Fibroblast of upper back skin (primary cell): ENCODE measurements around the gene ADAMTS18.
"Not testable (repeated sequence)": the region's sequence is repeated elsewhere in the genome, so short reads cannot be mapped to it uniquely, and the experiment has no call there.

Experiments
- DNase-seq: peaks from one replicate; pipeline ENCODE4 v3.0.0-alpha.2; 2013

The ADAMTS18 gene, protein sequence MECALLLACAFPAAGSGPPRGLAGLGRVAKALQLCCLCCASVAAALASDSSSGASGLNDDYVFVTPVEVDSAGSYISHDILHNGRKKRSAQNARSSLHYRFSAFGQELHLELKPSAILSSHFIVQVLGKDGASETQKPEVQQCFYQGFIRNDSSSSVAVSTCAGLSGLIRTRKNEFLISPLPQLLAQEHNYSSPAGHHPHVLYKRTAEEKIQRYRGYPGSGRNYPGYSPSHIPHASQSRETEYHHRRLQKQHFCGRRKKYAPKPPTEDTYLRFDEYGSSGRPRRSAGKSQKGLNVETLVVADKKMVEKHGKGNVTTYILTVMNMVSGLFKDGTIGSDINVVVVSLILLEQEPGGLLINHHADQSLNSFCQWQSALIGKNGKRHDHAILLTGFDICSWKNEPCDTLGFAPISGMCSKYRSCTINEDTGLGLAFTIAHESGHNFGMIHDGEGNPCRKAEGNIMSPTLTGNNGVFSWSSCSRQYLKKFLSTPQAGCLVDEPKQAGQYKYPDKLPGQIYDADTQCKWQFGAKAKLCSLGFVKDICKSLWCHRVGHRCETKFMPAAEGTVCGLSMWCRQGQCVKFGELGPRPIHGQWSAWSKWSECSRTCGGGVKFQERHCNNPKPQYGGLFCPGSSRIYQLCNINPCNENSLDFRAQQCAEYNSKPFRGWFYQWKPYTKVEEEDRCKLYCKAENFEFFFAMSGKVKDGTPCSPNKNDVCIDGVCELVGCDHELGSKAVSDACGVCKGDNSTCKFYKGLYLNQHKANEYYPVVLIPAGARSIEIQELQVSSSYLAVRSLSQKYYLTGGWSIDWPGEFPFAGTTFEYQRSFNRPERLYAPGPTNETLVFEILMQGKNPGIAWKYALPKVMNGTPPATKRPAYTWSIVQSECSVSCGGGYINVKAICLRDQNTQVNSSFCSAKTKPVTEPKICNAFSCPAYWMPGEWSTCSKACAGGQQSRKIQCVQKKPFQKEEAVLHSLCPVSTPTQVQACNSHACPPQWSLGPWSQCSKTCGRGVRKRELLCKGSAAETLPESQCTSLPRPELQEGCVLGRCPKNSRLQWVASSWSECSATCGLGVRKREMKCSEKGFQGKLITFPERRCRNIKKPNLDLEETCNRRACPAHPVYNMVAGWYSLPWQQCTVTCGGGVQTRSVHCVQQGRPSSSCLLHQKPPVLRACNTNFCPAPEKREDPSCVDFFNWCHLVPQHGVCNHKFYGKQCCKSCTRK (N-terminal part only)

DNA sequence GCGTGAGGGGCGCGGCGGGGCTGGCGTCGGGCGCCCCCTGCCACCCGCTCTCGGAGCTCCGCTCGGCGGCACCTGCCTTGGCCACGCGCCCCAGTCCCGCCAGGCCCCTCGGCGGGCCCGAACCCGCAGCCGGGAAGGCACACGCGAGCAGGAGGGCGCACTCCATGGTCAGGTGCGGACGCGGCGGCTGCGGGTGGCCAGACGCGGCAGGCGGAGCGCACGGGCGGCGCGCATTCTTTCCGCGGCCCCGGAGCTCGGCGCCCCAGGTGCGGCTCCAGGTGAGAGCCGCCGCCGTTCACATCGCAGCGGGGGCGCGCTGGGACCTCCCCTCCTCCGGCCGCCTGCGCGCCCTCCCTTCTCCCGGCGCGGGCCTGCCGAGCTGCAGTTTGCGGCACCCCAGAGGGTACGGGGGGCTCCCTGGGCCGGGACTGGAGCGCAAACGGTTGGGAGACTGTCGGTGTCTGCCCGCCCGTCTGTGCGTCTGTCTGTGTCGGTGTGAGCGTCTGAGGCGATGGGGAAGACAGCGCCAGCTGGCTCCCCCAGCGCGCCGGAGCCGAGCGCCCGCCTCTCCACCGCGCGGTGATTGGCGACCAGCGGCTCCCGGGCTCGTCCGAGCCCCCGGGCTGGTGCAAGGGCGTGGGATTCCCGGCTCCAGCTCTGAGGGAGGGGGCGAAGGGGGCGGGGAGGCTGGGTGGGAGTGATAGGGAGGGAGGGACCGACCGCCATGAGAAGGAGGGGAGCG lies at the start of gene ADAMTS18:
Gene ADAMTS18, minus strand, starts transcription at position 505 of the 742 bp plus-strand sequence. Its CDS starts 339 bp downstream, at position 166.
- DNase-seq, result no peak

DNA sequence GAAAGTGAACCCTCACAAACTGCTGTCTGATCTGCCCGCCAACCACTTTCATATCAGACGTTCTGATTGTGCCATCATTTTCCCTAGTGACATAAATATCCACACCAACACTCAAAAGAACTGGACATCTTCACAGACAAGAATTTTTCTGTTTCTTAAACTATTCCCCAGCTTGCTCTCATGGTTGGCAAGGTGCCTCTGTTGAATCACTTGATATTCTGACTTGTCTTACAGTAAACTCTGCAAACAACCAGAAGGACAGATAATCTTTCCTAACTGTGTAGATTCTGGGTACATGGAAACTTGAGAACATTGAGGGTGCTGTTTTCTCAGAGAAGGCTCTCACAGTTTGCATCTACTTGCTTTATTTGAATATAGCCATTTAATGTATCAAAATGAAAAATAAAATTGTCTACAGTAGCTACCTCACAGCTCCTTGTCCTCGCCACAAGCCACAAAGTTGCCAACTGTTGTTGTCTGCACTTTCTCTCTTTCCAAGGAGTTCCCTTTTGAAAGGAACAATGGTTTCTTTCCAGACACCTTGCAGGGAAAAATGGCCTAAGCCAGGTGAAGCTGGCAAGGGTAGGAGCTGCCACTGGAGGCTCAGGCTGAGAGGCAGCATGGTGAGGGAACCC lies 46.0 kb upstream of the ADAMTS18 start:
- DNase-seq, result no peak

DNA sequence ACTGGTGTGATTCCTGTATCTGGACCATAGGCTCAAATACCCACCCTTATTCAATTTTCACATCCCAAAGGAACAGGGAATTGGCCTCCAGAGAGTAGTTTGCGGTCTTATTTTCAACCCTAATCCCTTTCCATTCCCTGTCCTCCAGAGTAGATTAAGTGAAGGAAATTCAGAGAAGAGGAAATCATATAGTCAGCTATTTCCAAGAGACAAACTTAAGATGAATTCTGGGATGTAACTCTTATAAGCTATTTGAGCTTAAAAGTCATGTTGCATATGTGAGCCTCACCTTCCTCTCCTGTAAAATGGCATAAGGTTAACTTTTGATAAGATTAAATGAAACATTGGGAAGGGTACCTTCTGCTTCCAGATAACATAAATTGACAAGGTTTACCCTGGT lies 37.4 kb upstream of the ADAMTS18 start:
- no peak for DNase-seq

DNA sequence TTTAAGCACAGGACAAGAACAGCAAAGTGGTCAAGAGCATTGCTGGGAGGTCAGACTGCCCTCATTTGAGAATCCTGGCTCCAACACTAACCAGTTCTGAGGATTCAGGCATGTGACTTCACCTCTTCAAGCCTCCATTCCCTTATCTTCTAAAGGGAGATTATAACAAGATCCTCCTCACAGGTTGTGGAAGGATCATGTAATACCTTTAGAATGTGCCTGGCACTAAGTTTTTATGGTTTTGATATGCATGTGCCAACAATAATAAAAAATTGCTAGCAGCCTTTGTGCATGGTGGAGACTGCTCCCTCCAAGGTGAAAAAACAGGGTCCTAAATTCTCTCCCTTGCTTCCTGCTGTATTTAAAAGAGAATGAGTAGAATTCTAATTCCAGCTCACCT lies 36.0 kb upstream of the ADAMTS18 start:
- no peak for DNase-seq

DNA sequence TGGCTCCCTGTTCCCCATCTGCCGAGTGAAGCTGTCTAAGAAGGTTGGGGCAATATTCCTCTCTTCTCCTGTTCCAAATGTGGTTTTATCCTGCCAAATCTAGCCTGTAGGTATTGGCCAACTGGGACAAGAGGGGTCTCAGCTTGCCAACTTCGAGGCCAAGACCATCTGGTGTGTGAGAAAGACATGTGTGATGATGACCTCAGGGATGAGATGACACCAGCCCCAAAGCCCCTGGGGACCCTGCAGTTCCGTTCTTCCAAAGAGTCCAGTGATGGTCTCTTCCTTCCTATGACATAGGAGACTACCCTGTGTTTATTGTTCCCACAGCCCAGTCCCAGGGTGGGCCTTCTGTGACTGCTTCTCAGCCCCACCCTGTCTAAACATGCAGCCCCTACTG lies 34.8 kb upstream of the ADAMTS18 start:
- no peak for DNase-seq

DNA sequence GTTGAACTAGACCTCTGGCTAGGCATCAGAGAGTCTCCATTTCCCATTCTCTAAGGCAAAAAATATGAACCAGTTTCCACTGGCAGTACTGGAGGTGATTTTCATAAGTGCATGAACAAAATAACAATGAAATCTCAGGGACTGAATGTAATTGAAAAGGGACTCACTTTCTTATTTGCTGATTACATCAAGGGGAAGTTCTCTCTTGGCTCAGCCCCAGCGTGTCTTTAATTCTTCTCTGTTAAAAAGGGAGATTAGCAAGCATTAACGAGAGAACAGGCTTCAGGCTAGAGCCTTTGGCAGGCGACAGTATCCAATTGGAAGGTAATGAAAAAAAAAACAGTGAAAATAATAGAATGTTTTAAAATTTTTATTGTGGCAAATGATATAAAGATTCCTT lies 34.0 kb upstream of the ADAMTS18 start:
- DNase-seq, result no peak

DNA sequence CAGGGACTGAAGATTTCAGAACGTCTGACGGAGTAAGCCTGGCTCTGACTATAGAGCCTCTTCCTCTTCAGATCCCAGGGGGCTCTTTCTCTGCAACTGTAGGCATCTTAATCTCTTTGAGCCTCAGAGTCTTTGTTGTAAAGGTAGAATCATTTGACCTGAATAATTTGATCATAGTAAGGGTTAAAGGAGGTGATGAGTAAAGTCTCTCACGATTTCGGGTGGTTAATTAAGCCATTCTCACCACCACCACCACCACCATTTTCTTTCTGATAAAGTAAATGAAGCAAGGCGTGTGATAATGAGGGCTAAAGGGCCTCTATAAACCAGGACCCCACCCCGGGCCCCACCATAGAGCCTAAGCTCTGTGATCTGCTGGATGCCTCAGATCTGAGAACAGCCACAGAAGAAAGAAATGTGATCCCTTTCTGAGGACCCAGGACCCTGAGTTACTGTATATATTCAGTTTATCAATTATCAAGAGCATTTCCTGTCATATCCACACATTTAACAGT lies 33.0 kb upstream of the ADAMTS18 start:
- DNase-seq, result no peak

DNA sequence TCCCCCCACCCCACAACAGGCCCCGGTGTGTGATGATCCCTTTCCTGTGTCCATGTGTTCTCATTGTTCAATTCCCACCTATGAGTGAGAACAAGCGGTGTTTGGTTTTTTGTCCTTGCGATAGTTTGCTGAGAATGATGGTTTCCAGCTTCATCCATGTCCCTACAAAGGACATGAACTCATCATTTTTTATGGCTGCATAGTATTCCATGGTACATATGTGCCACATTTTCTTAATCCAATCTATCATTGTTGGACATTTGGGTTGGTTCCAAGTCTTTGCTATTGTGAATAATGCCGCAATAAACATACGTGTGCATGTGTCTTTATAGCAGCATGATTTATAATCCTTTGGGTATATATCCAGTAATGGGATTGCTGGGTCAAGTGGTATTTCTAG lies 28.8 kb upstream of the ADAMTS18 start:
- DNase-seq, result not testable (repeated sequence)

DNA sequence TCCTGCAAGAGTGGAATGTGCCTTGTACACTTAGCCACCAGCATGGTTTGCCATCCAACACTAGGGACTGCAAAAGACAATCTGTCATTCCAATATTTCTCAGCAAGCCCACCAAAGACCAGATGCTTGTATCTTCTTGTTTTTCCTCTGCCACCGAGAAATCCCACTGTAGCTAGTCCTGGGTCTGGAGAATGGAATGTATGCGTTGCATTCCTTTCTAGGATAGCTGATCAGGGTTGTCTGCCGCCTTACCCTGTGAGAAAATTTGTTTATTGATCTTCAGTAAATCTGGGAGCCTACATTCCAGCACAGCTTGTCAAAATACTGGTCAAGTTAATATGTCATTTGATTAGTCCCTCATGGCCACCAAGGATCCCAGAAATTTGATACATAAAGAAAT lies 28.1 kb upstream of the ADAMTS18 start:
- no peak for DNase-seq

DNA sequence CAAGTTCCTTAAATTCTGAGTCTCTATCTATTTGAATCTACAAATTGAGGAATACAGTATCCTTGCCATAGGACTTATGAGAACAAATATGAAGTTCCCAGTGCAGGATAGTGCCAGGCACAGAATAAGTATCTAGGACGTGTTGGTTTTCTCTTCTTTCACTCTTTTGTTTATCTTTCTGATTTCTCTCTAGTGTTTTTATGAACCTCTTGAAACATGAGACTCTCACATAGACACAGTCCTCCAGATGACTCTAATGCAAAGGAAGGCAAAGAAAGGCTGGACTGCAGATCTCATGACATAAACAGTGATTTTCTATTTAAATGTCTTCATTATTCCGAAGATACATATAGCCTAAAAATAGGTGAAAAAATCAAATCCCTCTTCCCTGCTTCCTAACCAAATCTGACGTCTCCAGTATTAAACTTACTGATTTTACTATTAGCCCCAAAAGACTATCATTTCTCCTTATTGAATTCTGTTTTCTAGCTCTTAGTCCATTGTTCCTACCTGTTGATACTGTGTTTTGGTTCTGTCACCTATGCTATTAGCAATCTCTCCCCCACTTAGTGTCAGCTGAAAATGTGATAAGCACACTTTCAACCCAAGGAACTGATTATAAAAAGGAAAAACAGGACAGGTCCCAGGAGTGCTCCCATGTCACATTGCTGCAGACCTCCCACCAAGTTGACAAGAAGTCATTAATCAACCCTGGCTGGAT lies 24.9 kb upstream of the ADAMTS18 start:
- DNase-seq, result no peak

DNA sequence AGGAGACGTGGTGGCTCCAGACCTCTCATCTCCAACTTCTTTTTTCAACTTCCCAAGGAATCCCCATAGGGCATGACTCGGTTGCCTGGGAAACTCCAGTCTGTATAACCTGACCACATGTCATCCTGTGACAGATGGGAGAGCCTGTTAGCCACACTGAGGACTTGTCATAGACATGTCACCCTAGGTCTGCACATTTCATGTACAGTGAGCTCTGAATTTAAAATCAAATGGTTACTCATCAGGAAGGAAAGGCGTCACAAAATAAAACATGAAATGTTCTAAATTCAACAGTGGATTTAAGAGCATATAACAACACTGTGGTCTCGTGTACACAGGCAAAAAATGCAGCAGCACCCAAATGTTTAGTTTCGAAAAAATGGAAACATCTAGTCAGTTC lies 22.2 kb upstream of the ADAMTS18 start:
- peak; percentile 2 for DNase-seq

DNA sequence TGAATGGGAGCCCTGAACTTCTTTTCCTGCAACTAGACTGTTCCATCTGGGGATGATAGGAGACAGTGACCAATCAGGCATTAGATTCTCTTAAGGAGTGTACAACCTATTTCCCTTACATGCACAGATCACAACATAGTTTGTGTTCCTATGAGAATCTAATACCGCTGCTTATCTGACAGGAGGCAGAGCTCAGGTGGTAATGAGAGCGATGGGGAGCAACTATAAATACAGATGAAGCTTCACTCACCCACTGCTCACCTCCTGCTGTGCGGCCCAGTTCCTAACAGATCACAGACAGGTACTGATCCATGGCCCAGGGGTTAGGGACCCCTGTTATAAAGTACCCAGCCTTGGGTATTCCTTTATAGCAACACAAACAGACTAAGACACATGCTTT lies 17.4 kb upstream of the ADAMTS18 start:
- no peak for DNase-seq

DNA sequence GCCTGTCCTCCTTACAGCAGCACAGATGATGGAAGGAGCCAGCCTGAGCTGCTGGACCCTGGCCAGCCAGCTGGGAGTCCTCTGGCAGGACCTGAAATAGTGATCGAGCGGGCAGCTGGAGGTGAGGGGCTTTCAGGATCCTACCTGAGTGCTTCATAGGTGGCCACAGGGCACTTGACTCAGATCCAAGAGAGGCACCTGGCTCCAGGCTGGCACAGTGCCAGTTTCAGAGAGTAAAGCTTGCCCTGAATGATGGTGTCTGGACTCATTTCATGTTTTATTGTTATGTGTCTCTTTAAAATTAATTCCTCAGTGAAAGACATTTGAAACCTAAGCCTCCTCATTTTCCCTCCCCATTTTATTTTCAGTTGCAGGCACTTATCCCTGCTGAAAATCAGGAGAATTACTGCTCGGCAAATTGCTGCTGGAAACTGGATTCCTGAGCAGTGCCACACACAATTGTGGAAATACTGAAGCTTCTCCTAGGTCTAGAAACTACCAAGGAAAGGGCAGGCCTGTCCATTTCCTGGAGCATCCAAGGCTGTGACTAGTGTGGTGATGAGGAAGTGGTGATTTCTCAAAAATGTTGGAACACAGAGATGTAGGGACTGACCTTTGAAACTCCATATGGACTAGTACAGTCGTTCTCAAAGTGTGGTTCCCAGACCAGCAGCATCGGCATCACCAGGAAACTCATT lies 16.1 kb upstream of the ADAMTS18 start:
- no peak for DNase-seq

DNA sequence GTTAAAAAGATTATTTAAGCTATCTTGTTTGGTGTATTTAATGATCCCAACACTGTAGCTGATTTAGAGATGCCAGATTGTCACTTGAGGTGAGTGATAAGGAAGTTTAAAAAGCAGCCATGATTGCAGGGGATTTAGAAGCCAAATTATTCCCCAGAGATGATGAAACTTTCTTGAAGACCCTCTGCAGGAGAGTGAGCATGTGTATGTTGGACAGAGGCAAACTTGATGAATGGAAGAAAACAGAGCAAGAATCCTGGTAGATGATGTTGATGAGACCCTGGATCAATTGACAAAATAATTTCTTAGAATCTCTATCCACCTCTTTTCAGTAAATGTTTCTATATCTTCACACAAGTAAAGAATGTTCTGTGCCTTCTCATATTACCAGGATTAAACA lies 14.4 kb upstream of the ADAMTS18 start:
- no peak for DNase-seq

DNA sequence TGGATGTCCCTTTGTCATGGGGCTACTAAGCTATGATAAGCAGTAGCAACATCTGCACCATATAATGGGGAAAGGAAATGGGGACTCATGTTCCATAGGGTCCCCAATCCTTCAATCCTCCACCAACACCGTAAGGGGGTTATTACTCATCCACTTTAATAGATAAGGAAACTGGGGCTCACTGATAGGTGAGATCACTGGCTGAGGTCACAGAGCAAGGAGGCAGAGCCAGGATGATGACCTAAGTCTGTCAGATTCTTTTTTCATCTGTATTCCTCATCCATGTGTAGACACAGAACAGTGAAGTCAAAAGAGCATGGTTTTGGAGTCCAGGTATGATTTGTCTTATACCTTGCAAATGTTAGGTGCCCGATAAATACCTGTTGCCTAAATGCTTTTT lies 10.5 kb upstream of the ADAMTS18 start:
- no peak for DNase-seq

DNA sequence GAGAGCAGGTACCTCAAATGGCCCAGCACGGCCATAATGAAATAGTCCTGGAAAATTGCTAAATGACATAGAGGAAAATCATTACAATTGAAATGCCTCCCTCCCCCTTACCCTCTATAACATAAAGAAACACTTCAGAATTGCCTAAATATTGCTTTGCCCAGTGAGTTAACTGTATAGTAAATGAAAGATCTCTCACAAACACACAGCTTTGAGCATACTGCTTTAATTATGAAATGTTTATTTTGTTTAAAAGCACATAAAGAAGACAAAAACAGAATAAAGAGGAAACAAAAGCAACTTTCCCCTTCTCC lies 9.3 kb upstream of the ADAMTS18 start:
- DNase-seq, result no peak

DNA sequence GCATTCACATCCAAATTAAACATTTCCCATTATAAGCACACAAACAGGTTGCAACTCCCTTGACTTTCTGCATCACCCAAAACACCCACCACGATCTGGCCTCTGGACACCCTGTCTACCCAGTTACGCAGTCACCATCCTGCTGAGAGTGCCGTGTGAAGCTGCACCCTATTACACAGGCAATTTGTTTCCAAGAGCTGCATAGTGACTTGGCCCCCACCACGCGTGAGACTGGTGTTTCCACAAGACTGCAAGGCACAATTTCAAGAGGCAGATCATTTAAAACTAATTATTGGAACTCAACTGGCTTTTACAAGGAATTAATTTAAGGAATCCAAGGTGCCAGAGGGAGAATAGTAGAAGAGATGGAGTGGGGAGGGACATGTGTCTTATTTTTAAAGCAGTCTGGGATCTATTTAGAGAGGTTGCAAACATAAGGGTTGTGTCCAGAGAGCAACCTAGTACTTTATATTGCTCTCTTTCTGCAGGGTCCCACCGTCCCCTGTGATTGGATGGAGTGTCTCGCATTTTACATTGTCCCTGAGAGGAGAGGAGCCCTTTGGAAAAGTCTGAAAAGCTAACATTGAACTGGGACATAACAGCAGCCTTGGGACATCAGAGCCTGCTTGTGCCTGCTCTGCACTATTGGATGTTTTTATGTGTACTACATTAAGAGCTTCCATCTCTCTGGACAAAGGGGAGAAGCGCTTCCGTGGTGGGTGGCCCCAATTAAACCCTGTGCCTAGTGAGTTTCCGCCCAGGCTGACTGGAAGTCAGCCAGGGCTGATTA lies 8.7 kb upstream of the ADAMTS18 start:
- no peak for DNase-seq

DNA sequence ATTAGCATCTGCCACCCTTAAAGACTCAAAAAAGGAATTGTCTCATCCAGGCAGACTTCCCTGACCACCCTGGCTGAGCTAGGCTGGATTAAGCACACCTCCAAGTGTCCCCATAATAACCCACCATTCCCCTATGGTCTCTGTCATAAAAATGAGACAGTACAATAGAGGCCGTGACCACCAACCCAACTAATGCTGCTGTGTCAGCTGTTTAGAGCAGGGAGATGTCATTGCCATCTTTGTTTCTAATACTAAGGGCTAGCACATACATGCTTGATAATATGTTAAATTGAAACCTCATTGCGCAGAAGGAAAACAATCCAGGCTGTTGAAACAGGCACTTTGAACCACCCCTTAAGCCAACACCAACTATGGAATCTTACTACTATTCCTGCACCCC lies 7.2 kb upstream of the ADAMTS18 start:
- no peak for DNase-seq

DNA sequence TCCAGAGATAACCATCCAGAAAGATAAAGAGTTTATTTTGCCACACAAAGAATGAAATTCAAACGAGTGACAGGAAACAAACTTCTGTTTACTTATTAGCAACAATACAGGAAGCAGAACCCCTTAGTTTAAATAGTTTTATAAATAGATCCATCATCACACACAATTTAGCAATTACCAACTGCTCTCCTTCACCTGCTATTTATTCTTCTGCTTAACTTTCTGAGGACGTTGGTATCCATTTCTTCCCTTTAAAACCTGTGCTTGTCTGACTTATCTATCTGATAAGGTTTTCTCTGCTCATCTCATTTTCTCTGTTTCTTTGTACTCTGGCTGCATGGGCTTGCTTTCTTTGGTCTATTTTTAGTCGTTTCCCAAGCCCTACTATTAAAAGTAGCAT lies 4.3 kb upstream of the ADAMTS18 start:
- no peak for DNase-seq

DNA sequence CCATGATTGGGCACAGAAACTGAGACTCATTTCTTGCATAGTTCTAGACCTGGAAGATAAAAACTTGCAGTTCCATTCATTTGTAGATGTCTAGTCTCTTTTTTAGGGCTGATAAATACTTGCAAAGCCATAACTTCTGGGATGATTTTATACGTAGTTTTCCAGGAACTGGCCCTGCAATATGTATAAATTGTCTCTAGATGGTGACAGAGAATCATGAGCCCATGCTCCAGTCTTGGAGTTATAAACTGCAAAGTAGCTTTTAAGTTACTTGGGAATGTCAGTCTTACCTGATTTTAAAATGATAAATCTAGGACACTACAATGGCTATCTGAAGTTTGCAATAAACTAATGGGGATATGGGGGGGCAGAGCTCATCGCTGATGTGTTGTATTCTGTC lies 3.0 kb upstream of the ADAMTS18 start:
- DNase-seq, result peak; percentile 19
